Measurements from ENCODE around the gene TNIK.

The TNIK gene

GRCh38 chr3:171230865-171231264 is 229.3 kb downstream of the TNIK start:
- Histone ChIP-seq H3K4me1 (ENCODE audit: insufficient read depth, low read length) (peaks cover 2% of the 10 kb centered on the region; the same call in 1 of the 2 replicates), H3K36me3 (ENCODE audit: insufficient read depth, low read length) (no peaks in the 10 kb centered on the region), H3K9ac (ENCODE audit: low read depth, low read length) (no peak overlapping the region), H3K9me3 (ENCODE audit: control insufficient read depth, insufficient read depth, low read length) (no peaks in the 10 kb centered on the region)

GRCh38 chr3:171229173-171229572 is 231.0 kb downstream of the TNIK start:
- no peak overlapping the region for H3K9ac ChIP-seq (ENCODE audit: low read depth, low read length)
- H3K36me3 ChIP-seq (ENCODE audit: insufficient read depth, low read length): no peaks in the 10 kb centered on the region
- no peaks in the 10 kb centered on the region for H3K4me1 ChIP-seq (ENCODE audit: insufficient read depth, low read length)
- no peaks in the 10 kb centered on the region for H3K9me3 ChIP-seq (ENCODE audit: control insufficient read depth, insufficient read depth, low read length)

DNA sequence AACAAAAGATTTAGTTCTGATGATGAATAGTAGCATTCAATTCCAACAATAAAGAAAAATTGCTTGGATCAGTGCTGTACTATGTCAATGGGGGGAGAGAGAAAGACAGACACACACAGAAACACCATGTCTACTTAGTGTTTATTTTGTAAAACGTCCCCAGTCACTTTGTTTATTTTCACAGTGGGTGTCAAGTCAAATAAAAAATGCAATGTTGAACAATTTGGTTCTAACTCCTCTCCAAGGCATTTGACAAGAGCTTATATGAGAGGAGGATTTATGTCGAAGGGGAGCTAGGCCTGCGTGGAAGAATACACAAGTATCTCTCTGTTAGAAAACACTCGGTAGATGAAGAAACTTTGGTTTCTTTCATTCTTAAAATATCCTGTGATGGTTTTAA is 232.0 kb downstream of the TNIK start:
- Histone ChIP-seq H3K9me3 (ENCODE audit: control insufficient read depth, insufficient read depth, low read length) (no peaks in the 10 kb centered on the region), H3K36me3 (ENCODE audit: insufficient read depth, low read length) (no peaks in the 10 kb centered on the region), H3K4me1 (ENCODE audit: insufficient read depth, low read length) (no peaks in the 10 kb centered on the region), H3K9ac (ENCODE audit: low read depth, low read length) (no peak overlapping the region)

DNA sequence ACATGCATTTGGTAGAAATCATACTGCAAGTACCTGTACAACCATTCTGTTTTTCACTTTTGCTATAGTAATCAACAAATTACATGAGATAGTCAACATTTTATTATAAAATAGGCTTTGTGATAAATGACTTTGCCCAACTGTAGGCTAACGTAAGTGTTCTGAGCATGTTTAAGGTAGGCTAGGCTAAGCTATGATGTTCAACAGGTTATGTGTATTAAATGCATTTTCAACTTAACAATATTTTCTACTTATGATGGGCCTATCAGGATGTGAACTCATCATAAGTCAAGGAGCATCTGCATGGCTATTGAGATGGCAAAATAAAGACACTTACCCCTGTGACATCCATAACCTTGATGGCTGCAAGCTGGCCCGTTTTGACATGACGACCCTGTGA is 232.4 kb downstream of the TNIK start:
- Histone ChIP-seq H3K4me1 (ENCODE audit: insufficient read depth, low read length) (no peaks in the 10 kb centered on the region), H3K36me3 (ENCODE audit: insufficient read depth, low read length) (no peaks in the 10 kb centered on the region), H3K9me3 (ENCODE audit: control insufficient read depth, insufficient read depth, low read length) (no peaks in the 10 kb centered on the region), H3K9ac (ENCODE audit: low read depth, low read length) (no peak overlapping the region)

DNA sequence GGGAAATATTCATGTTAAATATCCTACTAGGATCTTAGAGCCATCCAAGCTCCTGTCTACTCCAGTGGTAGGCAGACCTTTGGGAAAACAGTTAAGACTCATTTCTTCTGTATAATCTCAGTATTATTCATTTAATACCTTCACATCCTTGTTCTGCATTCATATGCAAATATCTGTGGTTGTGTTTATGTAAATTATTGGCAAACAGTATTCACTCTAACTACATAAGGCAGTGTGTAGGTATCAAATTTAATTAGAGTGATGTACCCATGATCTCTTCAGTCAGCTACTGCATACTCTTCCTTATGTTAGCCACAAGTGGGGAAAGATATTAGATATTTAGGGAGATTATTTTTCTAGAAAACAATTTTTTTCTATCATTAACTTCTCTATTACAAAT is 232.8 kb downstream of the TNIK start:
- no peak overlapping the region for H3K9ac ChIP-seq (ENCODE audit: low read depth, low read length)
- H3K4me1 ChIP-seq (ENCODE audit: insufficient read depth, low read length): no peaks in the 10 kb centered on the region
- H3K9me3 ChIP-seq (ENCODE audit: control insufficient read depth, insufficient read depth, low read length): no peaks in the 10 kb centered on the region
- no peaks in the 10 kb centered on the region for H3K36me3 ChIP-seq (ENCODE audit: insufficient read depth, low read length)

DNA sequence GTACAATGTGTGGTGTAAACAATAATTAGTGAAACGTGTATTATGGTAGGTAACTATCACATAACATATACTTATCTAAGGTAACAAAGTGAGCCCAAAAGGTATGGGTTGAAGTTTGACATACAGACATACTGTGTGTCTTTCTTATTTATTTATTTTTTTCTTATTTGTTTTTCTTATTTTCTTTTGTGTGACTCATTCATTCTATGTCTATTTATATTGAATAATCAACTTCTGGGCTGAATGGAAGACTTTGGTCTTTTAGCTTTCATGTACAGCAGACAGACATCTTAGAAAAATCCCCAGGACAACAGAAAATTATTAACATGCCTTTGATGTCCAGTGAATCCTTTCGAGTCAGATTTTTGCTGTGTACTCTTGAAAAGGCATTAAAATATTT is 233.4 kb downstream of the TNIK start:
- no peaks in the 10 kb centered on the region for H3K9me3 ChIP-seq (ENCODE audit: control insufficient read depth, insufficient read depth, low read length)
- H3K4me1 ChIP-seq (ENCODE audit: insufficient read depth, low read length): no peaks in the 10 kb centered on the region
- no peak overlapping the region for H3K9ac ChIP-seq (ENCODE audit: low read depth, low read length)
- no peaks in the 10 kb centered on the region for H3K36me3 ChIP-seq (ENCODE audit: insufficient read depth, low read length)

DNA sequence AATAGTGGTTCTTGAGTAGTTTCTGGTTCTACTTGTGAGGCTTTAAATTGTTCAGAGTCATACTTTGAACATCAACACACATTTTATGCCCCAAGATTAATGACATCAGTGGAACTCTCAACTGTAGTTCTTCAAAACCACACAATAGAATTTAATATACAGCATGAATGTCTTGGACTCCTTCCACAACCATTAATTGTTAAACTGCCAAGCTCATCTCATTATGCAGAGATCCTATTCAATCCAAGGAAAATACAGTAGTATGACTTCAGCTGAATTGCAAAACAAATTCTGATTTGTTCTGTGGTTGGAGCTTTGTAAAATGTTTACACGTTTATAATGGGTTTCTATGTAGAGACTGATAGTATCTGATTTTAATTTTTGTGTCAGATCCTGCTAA is 234.5 kb downstream of the TNIK start:
- Histone ChIP-seq H3K9ac (ENCODE audit: low read depth, low read length) (no peak overlapping the region), H3K9me3 (ENCODE audit: control insufficient read depth, insufficient read depth, low read length) (no peaks in the 10 kb centered on the region), H3K4me1 (ENCODE audit: insufficient read depth, low read length) (no peaks in the 10 kb centered on the region), H3K36me3 (ENCODE audit: insufficient read depth, low read length) (no peaks in the 10 kb centered on the region)

DNA sequence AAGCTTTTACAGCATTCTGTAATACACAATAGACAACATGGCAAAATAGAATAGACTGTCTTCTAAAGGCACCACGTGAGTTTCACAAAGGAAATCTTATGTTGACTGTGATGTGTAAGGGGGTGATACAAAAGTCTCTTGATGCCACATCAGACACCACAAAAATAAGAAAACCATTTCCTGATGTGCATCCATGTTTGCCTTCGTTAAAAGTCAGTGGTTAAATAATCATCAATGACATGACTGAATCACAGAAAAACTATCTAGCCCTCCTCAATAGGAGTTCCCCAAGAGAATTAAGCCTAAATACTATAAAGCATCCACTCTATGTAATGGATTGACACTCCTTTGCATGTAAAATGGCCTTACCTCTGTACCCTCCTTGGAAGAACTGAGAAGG is 235.0 kb downstream of the TNIK start:
- no peaks in the 10 kb centered on the region for H3K4me1 ChIP-seq (ENCODE audit: insufficient read depth, low read length)
- H3K36me3 ChIP-seq (ENCODE audit: insufficient read depth, low read length): no peaks in the 10 kb centered on the region
- no peak overlapping the region for H3K9ac ChIP-seq (ENCODE audit: low read depth, low read length)
- no peaks in the 10 kb centered on the region for H3K9me3 ChIP-seq (ENCODE audit: control insufficient read depth, insufficient read depth, low read length)

DNA sequence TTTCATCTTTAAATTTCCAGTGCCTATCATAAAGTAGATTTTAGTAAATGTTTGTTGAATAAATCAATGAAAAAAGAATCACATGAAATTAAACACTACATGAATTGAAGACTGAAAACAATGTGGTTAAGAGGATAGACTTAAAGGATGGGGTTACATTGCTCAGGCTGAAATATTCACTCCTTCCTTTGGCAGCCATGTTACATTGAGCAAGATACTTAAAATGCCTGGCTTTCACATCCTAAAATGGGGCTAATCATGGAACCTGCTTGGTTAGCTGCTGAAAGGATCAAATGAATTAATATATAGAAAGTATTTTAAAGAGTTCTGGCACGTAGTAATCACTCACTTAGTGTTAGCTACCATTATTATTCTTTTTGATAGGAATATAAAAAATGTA is 236.8 kb downstream of the TNIK start:
- Histone ChIP-seq H3K9ac (ENCODE audit: low read depth, low read length) (no peak overlapping the region), H3K9me3 (ENCODE audit: control insufficient read depth, insufficient read depth, low read length) (no peaks in the 10 kb centered on the region), H3K36me3 (ENCODE audit: insufficient read depth, low read length) (no peaks in the 10 kb centered on the region), H3K4me1 (ENCODE audit: insufficient read depth, low read length) (no peaks in the 10 kb centered on the region)

DNA sequence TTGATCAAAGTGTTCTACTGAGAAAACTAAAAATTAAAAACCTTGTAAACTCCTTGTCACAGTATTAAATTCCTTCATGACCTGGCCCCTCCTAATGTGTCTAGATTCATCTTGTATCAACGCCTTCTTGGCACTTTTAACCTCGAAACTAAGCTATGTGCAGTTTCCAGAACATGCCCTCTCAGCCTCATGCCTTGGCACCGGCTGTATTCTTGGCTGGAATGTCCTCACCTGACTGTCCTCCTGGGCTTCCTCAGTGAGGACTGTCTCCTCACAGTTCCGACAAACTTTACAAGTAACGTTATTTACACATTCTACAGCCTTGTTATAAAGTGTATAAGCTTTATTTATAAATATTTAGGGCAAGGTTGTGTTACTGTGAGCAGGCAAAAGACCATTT is 237.2 kb downstream of the TNIK start:
- Histone ChIP-seq H3K9me3 (ENCODE audit: control insufficient read depth, insufficient read depth, low read length) (no peaks in the 10 kb centered on the region), H3K4me1 (ENCODE audit: insufficient read depth, low read length) (no peaks in the 10 kb centered on the region), H3K9ac (ENCODE audit: low read depth, low read length) (no peak overlapping the region), H3K36me3 (ENCODE audit: insufficient read depth, low read length) (no peaks in the 10 kb centered on the region)

GRCh38 chr3:171221597-171221996 is 238.6 kb downstream of the TNIK start:
- no peaks in the 10 kb centered on the region for H3K9me3 ChIP-seq (ENCODE audit: control insufficient read depth, insufficient read depth, low read length)
- no peaks in the 10 kb centered on the region for H3K4me1 ChIP-seq (ENCODE audit: insufficient read depth, low read length)
- no peaks in the 10 kb centered on the region for H3K36me3 ChIP-seq (ENCODE audit: insufficient read depth, low read length)
- no peak overlapping the region for H3K9ac ChIP-seq (ENCODE audit: low read depth, low read length)

DNA sequence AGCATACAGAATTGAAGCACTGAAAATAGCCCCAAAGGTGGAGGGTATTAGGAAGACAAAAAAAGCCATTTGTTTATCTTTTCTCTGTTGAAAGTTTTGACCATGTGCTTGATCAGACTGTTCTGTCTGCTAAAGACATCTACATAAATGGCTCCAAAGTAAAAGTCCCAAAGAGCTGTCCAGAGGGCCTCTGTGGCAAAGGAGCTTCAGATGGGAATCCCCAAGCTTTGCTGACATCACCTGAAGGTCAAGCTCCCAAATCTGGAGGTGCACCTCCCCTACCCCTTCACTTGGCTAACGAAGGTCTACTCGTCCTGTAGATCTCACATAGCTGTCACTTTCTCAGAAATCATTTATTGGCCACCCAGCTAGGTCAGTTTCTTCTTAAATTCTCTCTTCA is 239.1 kb downstream of the TNIK start:
- Histone ChIP-seq H3K36me3 (ENCODE audit: insufficient read depth, low read length) (no peaks in the 10 kb centered on the region), H3K4me1 (ENCODE audit: insufficient read depth, low read length) (no peaks in the 10 kb centered on the region), H3K9ac (ENCODE audit: low read depth, low read length) (no peak overlapping the region), H3K9me3 (ENCODE audit: control insufficient read depth, insufficient read depth, low read length) (no peaks in the 10 kb centered on the region)

- H3K4me1 ChIP-seq (ENCODE audit: insufficient read depth, low read length): no peaks in the 10 kb centered on the region
- no peaks in the 10 kb centered on the region for H3K36me3 ChIP-seq (ENCODE audit: insufficient read depth, low read length)
- H3K9ac ChIP-seq (ENCODE audit: low read depth, low read length): no peak overlapping the region
- no peaks in the 10 kb centered on the region for H3K9me3 ChIP-seq (ENCODE audit: control insufficient read depth, insufficient read depth, low read length)
These were observed 240.9 kb downstream of the TNIK start for GRCh38 chr3:171219258-171219657.

DNA sequence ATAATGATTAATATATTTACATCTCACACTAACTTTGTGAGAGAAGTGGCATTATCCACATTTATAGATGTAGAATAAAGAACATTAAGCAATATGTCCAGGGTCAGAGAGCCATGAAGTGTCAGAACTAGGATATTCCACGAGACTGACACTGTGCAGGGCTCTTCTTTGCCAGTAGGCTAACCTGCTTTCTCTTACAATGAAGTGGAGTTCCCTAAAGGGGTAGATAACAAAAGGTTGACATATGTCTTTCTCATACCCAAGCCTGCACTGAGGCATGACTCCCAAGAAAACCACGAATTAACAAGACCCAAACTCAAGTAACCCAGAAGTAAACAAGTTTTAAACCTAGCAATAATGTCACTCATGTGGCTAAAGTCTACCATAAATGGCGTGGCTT is 242.1 kb downstream of the TNIK start:
- no peaks in the 10 kb centered on the region for H3K36me3 ChIP-seq (ENCODE audit: insufficient read depth, low read length)
- H3K9me3 ChIP-seq (ENCODE audit: control insufficient read depth, insufficient read depth, low read length): no peaks in the 10 kb centered on the region
- no peak overlapping the region for H3K9ac ChIP-seq (ENCODE audit: low read depth, low read length)
- no peaks in the 10 kb centered on the region for H3K4me1 ChIP-seq (ENCODE audit: insufficient read depth, low read length)

DNA sequence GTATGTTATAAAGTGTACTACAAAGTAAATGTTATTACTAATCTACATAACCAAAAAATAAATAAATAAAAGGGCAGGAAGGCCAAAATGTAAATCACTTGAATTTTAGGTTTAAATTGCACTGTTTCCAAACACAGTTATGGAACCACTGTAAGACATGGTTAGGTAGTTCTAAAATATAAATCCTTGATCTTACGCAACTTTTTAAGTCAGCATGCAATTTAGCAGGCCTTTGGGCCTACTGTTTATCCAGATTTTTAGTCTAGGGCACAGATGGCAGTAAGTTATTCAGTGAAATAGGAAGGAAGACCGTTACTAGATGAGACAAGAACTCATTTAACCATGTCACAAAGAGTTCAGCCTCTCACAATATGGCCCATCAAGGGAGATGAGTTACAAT is 246.3 kb downstream of the TNIK start:
- H3K36me3 ChIP-seq (ENCODE audit: insufficient read depth, low read length): no peaks in the 10 kb centered on the region
- no peaks in the 10 kb centered on the region for H3K9me3 ChIP-seq (ENCODE audit: control insufficient read depth, insufficient read depth, low read length)
- no peak overlapping the region for H3K9ac ChIP-seq (ENCODE audit: low read depth, low read length)
- no peaks in the 10 kb centered on the region for H3K4me1 ChIP-seq (ENCODE audit: insufficient read depth, low read length)

DNA sequence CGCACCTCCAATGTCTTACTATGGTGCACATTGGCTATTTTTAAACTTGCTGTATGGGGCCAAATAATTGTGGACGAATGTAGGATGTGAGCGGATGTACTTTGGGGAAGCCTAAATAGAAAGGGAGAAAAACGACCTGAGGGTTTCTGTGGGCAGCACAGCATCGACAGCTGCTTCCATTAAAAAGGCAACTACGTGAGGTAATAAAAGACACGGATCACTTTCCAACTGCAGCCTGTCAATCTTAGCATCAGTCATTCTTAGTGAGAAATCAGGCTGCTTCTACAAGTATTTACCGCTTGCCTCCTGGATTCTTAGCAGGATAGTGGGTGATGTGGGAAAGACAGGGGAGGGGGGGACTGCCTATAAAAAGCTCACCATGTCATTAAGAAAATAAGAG is 247.0 kb downstream of the TNIK start:
- H3K9me3 ChIP-seq (ENCODE audit: control insufficient read depth, insufficient read depth, low read length): no peaks in the 10 kb centered on the region
- no peaks in the 10 kb centered on the region for H3K36me3 ChIP-seq (ENCODE audit: insufficient read depth, low read length)
- no peaks in the 10 kb centered on the region for H3K4me1 ChIP-seq (ENCODE audit: insufficient read depth, low read length)
- H3K9ac ChIP-seq (ENCODE audit: low read depth, low read length): no peak overlapping the region
